Activated CD8-positive, alpha-beta memory T cell treated with anti-CD3 and anti-CD28 coated beads, Interleukin-2, amount 50 U/mL, for 24 hours (primary cell): ENCODE measurements around the gene SGTB.
"Not testable (repeated sequence)": the region's sequence is repeated elsewhere in the genome, so short reads cannot be mapped to it uniquely, and the experiment has no call there.

ENCODE experiments used
- DNase-seq: peaks from one replicate; pipeline ENCODE4 v3.0.0-alpha.2; 2020; ENCODE audit errors: extremely low read depth

SGTB gene

GRCh38 chr5:65734196-65734775 is 12.4 kb upstream of the SGTB start:
- DNase-seq = not testable (repeated sequence)

GRCh38 chr5:65732046-65732445 is 10.1 kb upstream of the SGTB start:
- not testable (repeated sequence) for DNase-seq

GRCh38 chr5:65730910-65731309 is 9.0 kb upstream of the SGTB start:
- DNase-seq = no peak

- no peak for DNase-seq
Observed at GRCh38 chr5:65728218-65728617, 6.3 kb upstream of the SGTB start.

- DNase-seq = no peak
Observed at GRCh38 chr5:65727491-65728156, 5.7 kb upstream of the SGTB start.

GRCh38 chr5:65722575-65723403 is 880 bp upstream of the SGTB start:
- no peak for DNase-seq

GRCh38 chr5:65721050-65721719 is 724 bp downstream of the SGTB start:
- DNase-seq = no peak

GRCh38 chr5:65718576-65719310 is 3.2 kb downstream of the SGTB start:
- no peak for DNase-seq

- no peak for DNase-seq
Observed at GRCh38 chr5:65708145-65708544, 13.8 kb downstream of the SGTB start.

- DNase-seq = no peak
Observed at GRCh38 chr5:65707663-65708062, 14.2 kb downstream of the SGTB start.

GRCh38 chr5:65704621-65705239 is 17.2 kb downstream of the SGTB start:
- no peak for DNase-seq

GRCh38 chr5:65702036-65702435 is 19.9 kb downstream of the SGTB start:
- no peak for DNase-seq

- no peak for DNase-seq
Observed at GRCh38 chr5:65699338-65699737, 22.6 kb downstream of the SGTB start.

- DNase-seq = no peak
Observed at GRCh38 chr5:65696892-65697291, 25.0 kb downstream of the SGTB start.

- no peak for DNase-seq
Observed at GRCh38 chr5:65695896-65696295, 26.0 kb downstream of the SGTB start.

- no peak for DNase-seq
Observed at GRCh38 chr5:65695162-65695755, 26.6 kb downstream of the SGTB start.

- no peak for DNase-seq
Observed at GRCh38 chr5:65693121-65693520, 28.8 kb downstream of the SGTB start.

- no peak for DNase-seq
Observed at GRCh38 chr5:65682148-65682547, 39.8 kb downstream of the SGTB start.

- not testable (repeated sequence) for DNase-seq
Observed at GRCh38 chr5:65676056-65676455, 45.9 kb downstream of the SGTB start.

GRCh38 chr5:65674749-65675148 is 47.2 kb downstream of the SGTB start:
- no peak for DNase-seq

- no peak for DNase-seq
Observed at GRCh38 chr5:65672796-65673195, 49.1 kb downstream of the SGTB start.
